Stimulated activated CD8-positive, alpha-beta memory T cell treated with anti-CD3 and anti-CD28 coated beads, Interleukin-15, amount 100 ng/mL, for 48 hours (primary cell): ENCODE measurements around the gene IL13.

Source experiments
- DNase-seq, 2 donors: peaks; one replicate each; pipeline ENCODE4 v3.0.0-alpha.2; 2020; ENCODE audit warnings: low read depth in 2 of 2

Gene IL13

GRCh38 chr5:132669966-132670882, 12.3 kb downstream of the IL13 start:
- no peak for DNase-seq

- no peak for DNase-seq
Measured at GRCh38 chr5:132671000-132671399, 13.0 kb downstream of the IL13 start.

DNA sequence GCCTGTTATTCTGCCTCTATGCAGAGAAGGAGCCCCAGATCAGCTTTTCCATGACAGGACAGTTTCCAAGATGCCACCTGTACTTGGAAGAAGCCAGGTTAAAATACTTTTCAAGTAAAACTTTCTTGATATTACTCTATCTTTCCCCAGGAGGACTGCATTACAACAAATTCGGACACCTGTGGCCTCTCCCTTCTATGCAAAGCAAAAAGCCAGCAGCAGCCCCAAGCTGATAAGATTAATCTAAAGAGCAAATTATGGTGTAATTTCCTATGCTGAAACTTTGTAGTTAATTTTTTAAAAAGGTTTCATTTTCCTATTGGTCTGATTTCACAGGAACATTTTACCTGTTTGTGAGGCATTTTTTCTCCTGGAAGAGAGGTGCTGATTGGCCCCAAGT, 15.5 kb downstream of the IL13 start:
- no peak for DNase-seq

- no peak for DNase-seq
Measured at GRCh38 chr5:132673939-132674630, 16.1 kb downstream of the IL13 start, which contains the start of gene IL4. IL4 (plus strand) TSS chr5:132673989; CDS start chr5:132674051, 62 bp downstream.

DNA sequence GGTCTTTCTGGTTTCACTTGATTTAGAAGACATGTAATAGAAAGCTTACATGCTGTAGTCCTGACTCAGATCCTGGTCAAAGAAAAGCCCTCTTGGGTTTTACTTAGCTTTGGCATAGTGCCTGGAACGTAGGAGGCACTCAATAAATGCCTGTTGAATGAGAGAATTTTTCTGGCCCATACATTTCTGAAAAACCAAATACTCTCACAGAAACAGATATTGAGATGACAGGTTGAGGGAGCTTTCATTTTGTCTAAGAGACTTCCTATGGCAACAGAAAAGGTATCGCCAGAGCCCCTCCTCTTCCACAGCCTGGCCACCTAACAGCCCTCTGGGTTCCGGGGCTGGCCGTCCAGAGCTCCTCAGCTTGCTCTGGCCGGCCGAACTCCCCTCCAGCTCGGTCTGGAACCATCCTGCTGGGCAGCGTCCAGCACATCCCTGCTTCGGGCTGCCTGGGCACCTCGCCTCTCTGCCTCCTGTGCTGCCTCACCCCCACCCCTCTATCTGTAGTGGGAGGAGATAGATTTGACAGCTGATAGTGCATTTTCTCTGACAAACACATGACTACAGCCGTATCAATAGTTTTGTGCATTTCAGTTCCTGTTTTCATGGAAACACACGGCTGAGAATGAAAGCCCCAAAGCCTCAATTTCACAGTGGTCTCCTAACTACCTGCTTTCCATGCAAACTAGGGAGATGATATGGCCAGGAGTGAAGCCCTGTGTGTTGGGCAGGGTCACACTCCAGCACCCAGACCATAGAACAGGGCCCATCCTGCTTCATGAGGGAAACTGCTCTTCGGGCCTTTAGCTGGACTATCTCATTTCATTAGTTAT, 16.9 kb downstream of the IL13 start:
- DNase-seq, result no peak

DNA sequence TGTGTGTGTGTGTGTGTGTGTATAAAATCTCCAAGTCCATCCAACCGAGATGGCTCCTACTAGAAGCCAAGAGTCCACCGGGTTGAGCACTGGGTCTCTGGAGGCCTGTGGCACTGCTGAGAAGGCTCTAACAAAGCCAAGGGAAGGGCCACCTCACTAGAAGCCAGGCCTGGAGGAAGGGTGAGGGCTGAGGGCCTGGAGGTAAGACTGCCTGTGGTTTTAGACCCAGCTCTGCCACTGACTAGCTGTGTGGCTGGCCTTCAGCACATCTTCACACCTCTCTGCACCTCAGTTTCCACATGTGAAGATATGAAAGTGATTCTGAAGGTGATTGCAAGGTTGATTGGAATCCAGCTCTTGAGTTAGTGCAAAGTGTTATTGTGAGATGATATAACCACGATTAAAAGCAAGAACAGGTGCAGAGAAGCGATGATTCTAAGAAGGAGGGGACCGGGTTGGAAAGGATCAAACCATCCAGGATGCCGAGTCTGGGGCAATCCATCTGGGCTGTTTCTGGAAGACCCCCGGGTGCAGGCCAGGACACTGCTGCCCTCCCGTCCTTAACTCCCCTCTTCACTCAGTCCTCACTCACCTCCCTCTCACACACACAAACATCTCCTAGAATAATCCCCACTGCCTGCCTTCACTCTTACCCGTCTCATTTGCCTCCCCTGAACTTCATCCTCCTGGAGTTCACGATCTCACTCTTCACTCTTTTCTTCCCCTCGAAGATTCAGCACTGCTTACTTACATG, 18.1 kb downstream of the IL13 start:
- no peak for DNase-seq

DNA sequence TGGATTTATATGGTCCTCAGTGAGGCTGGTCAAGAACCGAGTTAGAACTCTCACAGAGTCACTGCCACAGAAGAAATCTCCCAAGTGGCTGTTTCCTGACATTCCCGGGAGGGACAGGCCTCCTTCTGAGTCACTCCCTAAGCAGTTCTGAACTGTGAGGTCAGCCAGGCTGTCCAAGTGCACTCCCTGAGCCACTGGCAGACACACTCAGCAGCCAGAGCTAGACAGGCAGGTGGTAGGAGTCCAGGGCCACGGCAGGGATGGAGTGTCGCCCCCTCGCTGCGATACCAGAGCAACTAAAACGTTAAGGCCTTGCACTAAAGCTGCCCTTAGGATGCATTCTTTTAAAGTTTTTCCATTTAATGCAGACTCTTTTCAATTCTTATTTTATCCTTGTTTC, 19.2 kb downstream of the IL13 start:
- no peak for DNase-seq

- DNase-seq, result no peak
Measured at GRCh38 chr5:132677682-132678400, 19.9 kb downstream of the IL13 start.

DNA sequence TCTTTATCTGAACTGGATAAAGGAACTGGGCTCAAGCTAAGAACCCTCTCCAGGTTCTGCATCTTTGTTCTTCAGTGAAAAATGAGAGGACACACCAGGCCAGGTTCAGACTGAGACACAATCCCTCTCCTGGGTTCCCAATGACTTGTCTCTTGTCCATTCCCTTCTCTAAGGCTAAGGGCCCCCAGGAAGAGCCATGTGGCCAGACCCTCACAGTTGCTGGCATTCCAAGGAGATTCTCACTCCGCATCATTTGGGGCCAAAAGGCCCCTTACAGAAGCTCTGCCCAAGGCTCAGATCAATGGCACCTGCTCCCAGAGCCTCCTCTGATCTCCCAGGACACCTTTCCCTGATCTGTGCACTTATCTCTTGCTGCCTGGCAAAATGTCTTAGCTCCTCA, 20.8 kb downstream of the IL13 start:
- DNase-seq, result no peak

GRCh38 chr5:132679166-132679565, 21.2 kb downstream of the IL13 start:
- DNase-seq, result no peak

DNA sequence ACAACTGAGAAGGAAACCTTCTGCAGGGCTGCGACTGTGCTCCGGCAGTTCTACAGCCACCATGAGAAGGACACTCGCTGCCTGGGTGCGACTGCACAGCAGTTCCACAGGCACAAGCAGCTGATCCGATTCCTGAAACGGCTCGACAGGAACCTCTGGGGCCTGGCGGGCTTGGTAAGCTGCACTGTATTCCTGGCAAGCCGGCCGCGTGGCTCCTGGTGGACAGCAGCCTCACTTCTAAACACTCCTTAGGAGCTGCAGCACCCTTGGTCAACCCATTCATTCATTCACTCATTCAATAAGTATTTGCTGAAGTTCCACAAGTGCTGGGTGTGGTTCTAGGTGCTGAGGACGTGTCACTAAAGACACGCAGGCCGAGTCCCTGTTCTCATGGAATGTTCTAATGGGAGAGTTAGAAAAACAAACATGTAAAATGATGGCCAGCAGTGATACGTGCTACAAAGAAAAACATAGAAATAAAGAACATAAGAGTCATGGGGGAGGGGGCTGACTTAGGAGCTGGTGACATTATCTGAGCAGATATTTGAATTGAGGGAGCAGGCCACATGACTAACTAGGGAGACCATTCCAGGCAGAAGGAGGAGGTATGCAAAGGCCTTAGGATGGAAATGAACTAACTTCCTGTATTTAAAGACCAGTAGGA, 21.9 kb downstream of the IL13 start:
- no peak for DNase-seq

GRCh38 chr5:132680780-132681475, 23.0 kb downstream of the IL13 start:
- DNase-seq, result no peak

GRCh38 chr5:132681476-132681831, 23.5 kb downstream of the IL13 start:
- DNase-seq, result no peak

- DNase-seq, result no peak
Measured at GRCh38 chr5:132681983-132682382, 24.0 kb downstream of the IL13 start.

GRCh38 chr5:132684491-132684890, 26.5 kb downstream of the IL13 start:
- DNase-seq, result no peak

GRCh38 chr5:132684922-132685720, 27.1 kb downstream of the IL13 start:
- no peak for DNase-seq

DNA sequence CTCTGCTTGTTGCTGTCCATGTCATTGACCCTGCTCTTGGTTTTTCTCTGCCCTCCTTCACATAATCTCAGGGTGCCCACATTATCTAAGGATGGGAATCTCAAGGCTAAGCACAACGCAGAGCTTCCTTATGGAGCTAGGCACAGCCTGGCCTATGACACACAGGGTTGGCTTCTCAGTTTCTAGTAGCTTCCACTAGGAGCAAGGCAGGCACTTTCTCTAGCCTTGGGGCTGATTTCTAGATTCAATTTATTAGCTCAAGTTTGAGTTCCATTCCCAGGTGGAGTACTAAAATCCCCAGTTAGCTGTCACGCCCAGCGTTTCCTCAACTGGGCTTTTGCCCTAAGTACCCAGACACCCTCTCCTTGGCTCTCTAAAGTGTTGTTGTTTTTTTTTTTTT, 28.2 kb downstream of the IL13 start:
- DNase-seq, result no peak

- DNase-seq, result peak in 1 of 2 donors; percentile 29
Measured at GRCh38 chr5:132687995-132688394, 30.0 kb downstream of the IL13 start.
